ENCODE results near the gene MEX3A. TPM values are rescaled to one million over a fixed set of nuclear protein-coding genes. Genes with fewer than 3 reads are reported as not detected.

Gene MEX3A
- total and polyA plus RNA-seq, 4 donors: 0.52 to 1.3 (median 0.91) TPM

DNA sequence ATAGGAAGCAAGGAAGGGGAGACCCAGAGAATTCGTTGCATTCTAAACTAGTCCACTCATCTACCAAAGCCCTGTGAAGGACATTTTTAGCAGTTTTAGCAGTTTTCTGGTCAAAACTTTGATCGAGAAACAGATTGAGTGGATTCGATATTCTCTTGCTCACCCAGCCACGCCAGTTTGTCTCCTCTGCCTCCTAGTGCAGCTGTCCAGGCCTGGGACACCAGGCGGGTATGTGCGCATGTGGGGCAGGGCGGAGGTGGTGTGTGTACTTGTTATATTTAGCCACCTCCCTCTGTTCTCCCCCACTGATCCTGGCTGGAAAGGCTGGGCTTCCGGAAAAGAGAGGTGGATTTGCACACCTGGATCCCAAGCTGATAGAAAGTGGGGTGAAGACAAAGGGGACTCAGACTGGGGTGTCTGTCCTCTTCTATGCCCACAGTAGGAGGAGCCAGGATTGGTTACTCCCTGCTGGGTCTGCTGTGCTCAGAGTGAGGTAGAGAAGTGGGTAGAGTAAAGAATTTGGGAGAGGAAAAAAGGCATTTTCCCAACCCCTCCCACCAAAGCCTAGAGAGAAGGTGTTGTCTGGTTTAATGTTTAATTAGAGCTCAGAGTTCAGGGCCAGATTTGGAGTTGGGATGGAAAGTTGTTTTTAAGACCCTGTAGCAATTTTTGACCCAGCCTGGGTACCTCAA lies 36.1 kb upstream of the MEX3A start:
- WGBS: 25% methylated on average over 8 of the region's 8 CpGs
- peaks cover 16 to 66% (median 46%) of the 10 kb centered on the region in 4 donors for H3K4me1 ChIP-seq (ENCODE audit: control insufficient read depth in 4 of 4, insufficient read depth in 4 of 4, low read length in 3 of 4)

More for the DNA sequence above, 36.1 kb upstream of the MEX3A start:
- peak overlapping the region in 2 of 3 donors; percentile 5 to 21 for H3K4me3 ChIP-seq (ENCODE audit: low read depth in 1 of 3, low read length in 3 of 3)
- H3K36me3 ChIP-seq (ENCODE audit: control insufficient read depth in 4 of 4, insufficient read depth in 3 of 4, low read depth in 1 of 4, low read length in 3 of 4): no peaks in the 10 kb centered on the region
- H3K27me3 ChIP-seq (ENCODE audit: control insufficient read depth in 4 of 4, insufficient read depth in 4 of 4, low read length in 3 of 4): no peaks in the 10 kb centered on the region
- no peak for TF ChIP-seq RAD21 (IDR thresholded peaks at IDR 0.05)
- TF ChIP-seq HNF4A (conservative IDR thresholded peaks at IDR 0.05): peak; percentile 67 to 69
- peak in 1 of 2 donors; percentile 46 for TF ChIP-seq GABPA (IDR thresholded peaks at IDR 0.05 in 1 of 2, conservative IDR thresholded peaks at IDR 0.05 in 1 of 2)
- peak; percentile 24 for TF ChIP-seq NR2F2 (IDR thresholded peaks at IDR 0.05)
- TF ChIP-seq, protein P1, sequence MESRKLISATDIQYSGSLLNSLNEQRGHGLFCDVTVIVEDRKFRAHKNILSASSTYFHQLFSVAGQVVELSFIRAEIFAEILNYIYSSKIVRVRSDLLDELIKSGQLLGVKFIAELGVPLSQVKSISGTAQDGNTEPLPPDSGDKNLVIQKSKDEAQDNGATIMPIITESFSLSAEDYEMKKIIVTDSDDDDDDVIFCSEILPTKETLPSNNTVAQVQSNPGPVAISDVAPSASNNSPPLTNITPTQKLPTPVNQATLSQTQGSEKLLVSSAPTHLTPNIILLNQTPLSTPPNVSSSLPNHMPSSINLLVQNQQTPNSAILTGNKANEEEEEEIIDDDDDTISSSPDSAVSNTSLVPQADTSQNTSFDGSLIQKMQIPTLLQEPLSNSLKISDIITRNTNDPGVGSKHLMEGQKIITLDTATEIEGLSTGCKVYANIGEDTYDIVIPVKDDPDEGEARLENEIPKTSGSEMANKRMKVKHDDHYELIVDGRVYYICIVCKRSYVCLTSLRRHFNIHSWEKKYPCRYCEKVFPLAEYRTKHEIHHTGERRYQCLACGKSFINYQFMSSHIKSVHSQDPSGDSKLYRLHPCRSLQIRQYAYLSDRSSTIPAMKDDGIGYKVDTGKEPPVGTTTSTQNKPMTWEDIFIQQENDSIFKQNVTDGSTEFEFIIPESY (IDR thresholded peaks at IDR 0.05): peak; percentile 56
- TF ChIP-seq YY1 (IDR thresholded peaks at IDR 0.05): peak; percentile 79
- TF ChIP-seq, protein P2, sequence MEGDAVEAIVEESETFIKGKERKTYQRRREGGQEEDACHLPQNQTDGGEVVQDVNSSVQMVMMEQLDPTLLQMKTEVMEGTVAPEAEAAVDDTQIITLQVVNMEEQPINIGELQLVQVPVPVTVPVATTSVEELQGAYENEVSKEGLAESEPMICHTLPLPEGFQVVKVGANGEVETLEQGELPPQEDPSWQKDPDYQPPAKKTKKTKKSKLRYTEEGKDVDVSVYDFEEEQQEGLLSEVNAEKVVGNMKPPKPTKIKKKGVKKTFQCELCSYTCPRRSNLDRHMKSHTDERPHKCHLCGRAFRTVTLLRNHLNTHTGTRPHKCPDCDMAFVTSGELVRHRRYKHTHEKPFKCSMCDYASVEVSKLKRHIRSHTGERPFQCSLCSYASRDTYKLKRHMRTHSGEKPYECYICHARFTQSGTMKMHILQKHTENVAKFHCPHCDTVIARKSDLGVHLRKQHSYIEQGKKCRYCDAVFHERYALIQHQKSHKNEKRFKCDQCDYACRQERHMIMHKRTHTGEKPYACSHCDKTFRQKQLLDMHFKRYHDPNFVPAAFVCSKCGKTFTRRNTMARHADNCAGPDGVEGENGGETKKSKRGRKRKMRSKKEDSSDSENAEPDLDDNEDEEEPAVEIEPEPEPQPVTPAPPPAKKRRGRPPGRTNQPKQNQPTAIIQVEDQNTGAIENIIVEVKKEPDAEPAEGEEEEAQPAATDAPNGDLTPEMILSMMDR (IDR thresholded peaks at IDR 0.05; ENCODE audit: low read depth, low read length, missing input control): no peak
- TF ChIP-seq, protein P3, sequence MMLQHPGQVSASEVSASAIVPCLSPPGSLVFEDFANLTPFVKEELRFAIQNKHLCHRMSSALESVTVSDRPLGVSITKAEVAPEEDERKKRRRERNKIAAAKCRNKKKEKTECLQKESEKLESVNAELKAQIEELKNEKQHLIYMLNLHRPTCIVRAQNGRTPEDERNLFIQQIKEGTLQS (IDR thresholded peaks at IDR 0.05): no peak
- TF ChIP-seq, protein P4, sequence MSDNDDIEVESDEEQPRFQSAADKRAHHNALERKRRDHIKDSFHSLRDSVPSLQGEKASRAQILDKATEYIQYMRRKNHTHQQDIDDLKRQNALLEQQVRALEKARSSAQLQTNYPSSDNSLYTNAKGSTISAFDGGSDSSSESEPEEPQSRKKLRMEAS (IDR thresholded peaks at IDR 0.05): peak; percentile 66
- no peak for TF ChIP-seq HNF4G (IDR thresholded peaks at IDR 0.05)
- TF ChIP-seq EGR1 (IDR thresholded peaks at IDR 0.05; ENCODE audit: low read depth in 2 of 2): peak in 1 of 2 donors; percentile 50
- peak; percentile 14 to 58 for TF ChIP-seq RXRA (IDR thresholded peaks at IDR 0.05)
- TF ChIP-seq SP1 (IDR thresholded peaks at IDR 0.05): peak; percentile 72
- peak; percentile 78 for TF ChIP-seq TAF1 (conservative IDR thresholded peaks at IDR 0.05)
- TF ChIP-seq, protein P5, sequence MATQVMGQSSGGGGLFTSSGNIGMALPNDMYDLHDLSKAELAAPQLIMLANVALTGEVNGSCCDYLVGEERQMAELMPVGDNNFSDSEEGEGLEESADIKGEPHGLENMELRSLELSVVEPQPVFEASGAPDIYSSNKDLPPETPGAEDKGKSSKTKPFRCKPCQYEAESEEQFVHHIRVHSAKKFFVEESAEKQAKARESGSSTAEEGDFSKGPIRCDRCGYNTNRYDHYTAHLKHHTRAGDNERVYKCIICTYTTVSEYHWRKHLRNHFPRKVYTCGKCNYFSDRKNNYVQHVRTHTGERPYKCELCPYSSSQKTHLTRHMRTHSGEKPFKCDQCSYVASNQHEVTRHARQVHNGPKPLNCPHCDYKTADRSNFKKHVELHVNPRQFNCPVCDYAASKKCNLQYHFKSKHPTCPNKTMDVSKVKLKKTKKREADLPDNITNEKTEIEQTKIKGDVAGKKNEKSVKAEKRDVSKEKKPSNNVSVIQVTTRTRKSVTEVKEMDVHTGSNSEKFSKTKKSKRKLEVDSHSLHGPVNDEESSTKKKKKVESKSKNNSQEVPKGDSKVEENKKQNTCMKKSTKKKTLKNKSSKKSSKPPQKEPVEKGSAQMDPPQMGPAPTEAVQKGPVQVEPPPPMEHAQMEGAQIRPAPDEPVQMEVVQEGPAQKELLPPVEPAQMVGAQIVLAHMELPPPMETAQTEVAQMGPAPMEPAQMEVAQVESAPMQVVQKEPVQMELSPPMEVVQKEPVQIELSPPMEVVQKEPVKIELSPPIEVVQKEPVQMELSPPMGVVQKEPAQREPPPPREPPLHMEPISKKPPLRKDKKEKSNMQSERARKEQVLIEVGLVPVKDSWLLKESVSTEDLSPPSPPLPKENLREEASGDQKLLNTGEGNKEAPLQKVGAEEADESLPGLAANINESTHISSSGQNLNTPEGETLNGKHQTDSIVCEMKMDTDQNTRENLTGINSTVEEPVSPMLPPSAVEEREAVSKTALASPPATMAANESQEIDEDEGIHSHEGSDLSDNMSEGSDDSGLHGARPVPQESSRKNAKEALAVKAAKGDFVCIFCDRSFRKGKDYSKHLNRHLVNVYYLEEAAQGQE (IDR thresholded peaks at IDR 0.05): peak; percentile 87
- no peak for TF ChIP-seq FOXA1 (IDR thresholded peaks at IDR 0.05)
- no peak for TF ChIP-seq FOXA2 (IDR thresholded peaks at IDR 0.05)
- TF ChIP-seq JUND (IDR thresholded peaks at IDR 0.05): peak in 1 of 2 donors; percentile 16
- H3K27ac ChIP-seq (ENCODE audit: low read depth in 1 of 2, low read length in 2 of 2): peak overlapping the region; percentile 80 to 81
- H3K9me3 ChIP-seq (ENCODE audit: control insufficient read depth in 4 of 4, low read length in 3 of 4): no peaks in the 10 kb centered on the region
- peak; percentile 69 for DNase-seq (ENCODE audit: low spot score)
- H3K9ac ChIP-seq (ENCODE audit: low read depth in 1 of 2, low read length in 2 of 2): peak overlapping the region; percentile 76 to 95
